GM10248 (cell line): ENCODE measurements around the gene ABTB1.

ENCODE experiments used
- CTCF ChIA-PET: fragments of 300-600 bp; sonication (Branson Sonifier 250); formaldehyde crosslinking; extraction: SDS; loops from one replicate; lab custom pipeline; 2021; ENCODE audit warnings: antibody characterized with exemption; lab: Yijun Ruan, JAX
- POLR2A ChIA-PET: fragments of 350-650 bp; sonication (Branson Sonifier 250); formaldehyde crosslinking; extraction: SDS; loops from one replicate; lab custom pipeline; 2020; ENCODE audit warnings: antibody characterized with exemption; lab: Yijun Ruan, JAX
- DNase-seq: peaks from one replicate; pipeline ENCODE4 v3.0.0; 2012; ENCODE audit errors: extremely low spot score
- TF ChIP-seq, protein P1 (sequence below): IDR thresholded peaks from 2 replicates; pipeline ENCODE4 v1.5.1; 2012; ENCODE audit warnings: mild to moderate bottlenecking, low read depth; ENCODE audit errors: extremely low read depth, missing control alignments, control extremely low read depth

Gene ABTB1

GRCh38 chr3:127714866-127715265, 42.1 kb downstream of the ABTB1 start:
- ChIA-PET POLR2A (no interaction called here), CTCF (interaction anchor here (1.3 kb wide), 1 partner anchor 9 kb away, joined by 3 read pairs; no protein-coding TSS in a partner anchor)
- no peak for DNase-seq
- TF ChIP-seq, protein P1, sequence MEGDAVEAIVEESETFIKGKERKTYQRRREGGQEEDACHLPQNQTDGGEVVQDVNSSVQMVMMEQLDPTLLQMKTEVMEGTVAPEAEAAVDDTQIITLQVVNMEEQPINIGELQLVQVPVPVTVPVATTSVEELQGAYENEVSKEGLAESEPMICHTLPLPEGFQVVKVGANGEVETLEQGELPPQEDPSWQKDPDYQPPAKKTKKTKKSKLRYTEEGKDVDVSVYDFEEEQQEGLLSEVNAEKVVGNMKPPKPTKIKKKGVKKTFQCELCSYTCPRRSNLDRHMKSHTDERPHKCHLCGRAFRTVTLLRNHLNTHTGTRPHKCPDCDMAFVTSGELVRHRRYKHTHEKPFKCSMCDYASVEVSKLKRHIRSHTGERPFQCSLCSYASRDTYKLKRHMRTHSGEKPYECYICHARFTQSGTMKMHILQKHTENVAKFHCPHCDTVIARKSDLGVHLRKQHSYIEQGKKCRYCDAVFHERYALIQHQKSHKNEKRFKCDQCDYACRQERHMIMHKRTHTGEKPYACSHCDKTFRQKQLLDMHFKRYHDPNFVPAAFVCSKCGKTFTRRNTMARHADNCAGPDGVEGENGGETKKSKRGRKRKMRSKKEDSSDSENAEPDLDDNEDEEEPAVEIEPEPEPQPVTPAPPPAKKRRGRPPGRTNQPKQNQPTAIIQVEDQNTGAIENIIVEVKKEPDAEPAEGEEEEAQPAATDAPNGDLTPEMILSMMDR: no peak

GRCh38 chr3:127715532-127715931, 42.8 kb downstream of the ABTB1 start:
- TF ChIP-seq, protein P1: no peak
- no peak for DNase-seq
- ChIA-PET CTCF (interaction anchor here (0.8 to 1.1 kb wide), 2 partner anchors 9 to 20 kb away, joined by 3 read pairs; no protein-coding TSS in a partner anchor), POLR2A (no interaction called here)

DNA sequence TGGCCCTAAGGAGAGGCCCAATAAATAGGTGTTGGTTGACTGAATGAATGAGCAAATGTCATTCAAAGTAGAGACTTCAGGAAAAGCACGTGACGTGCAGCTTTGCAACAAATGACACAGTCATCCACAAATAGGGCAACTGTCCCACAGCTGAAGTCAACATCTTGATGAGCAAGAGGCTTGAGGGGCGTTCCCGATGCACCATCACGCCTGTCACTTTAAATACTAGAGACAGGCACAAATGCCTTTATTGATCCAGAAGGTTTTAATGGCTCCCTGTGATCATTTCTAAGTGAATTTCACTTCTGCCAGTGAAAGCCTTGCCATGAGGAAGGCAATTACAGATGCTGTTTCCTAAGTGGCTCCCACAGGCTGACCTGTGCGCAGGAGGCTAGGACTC, 43.6 kb downstream of the ABTB1 start:
- TF ChIP-seq, protein P1: no peak
- CTCF ChIA-PET: interaction anchor here (1.1 to 1.2 kb wide), 2 partner anchors 10 to 22 kb away, joined by 3 to 4 read pairs; no protein-coding TSS in a partner anchor

GRCh38 chr3:127717357-127718244, 44.8 kb downstream of the ABTB1 start:
- DNase-seq: no peak
- CTCF ChIA-PET: interaction anchor here (1.0 to 1.2 kb wide), 3 partner anchors 9 to 23 kb away, joined by 3 to 4 read pairs (median 3); no protein-coding TSS in a partner anchor
- POLR2A ChIA-PET: no interaction called here
- TF ChIP-seq, protein P1: no peak

More for the DNA sequence above, 43.6 kb downstream of the ABTB1 start:
- DNase-seq: no peak
- POLR2A ChIA-PET: no interaction called here

DNA sequence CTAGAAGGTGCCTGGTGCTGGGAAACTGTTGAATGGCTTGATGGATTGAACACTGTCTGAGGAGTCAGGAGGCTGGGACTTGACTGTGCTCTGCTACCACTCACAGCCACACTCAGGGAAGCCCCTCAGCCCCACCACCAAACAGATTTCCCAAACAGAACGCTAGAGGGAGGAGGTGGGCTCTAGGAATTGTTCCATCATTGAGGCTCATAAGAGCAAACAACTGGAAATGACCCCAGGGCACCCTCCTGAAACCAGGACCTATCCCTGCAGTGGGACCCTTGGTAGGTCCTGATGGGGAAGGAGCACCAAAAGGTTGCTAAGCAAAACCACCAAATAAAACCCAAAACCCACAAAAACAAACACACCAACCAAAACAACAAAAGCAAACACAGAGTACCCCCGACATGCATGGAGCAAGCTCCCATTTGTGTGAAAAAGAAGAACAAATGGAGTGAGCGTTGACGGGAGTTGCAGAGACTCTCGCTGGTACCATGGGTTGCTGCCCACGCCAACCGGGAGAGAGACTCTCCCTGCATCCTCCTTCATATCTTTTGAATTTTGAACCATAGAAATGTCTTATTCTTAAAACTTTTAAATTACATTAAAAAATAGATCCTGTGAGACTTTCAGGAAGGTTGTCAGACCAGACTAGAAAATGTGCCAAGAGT, 45.6 kb downstream of the ABTB1 start:
- POLR2A ChIA-PET: no interaction called here
- DNase-seq: no peak
- CTCF ChIA-PET: no interaction called here
- TF ChIP-seq, protein P1: no peak

- TF ChIP-seq, protein P1: no peak
- DNase-seq: no peak
- ChIA-PET CTCF (no interaction called here), POLR2A (no interaction called here)
Observed at GRCh38 chr3:127718916-127719290, 46.2 kb downstream of the ABTB1 start.
